GOT3 (cell line): ENCODE results near the gene ZCCHC2.

Experiments used
- DNase-seq: peaks from one replicate; lab custom pipeline; 2025; ENCODE audit warnings: mixed read lengths; lab: John Stamatoyannopoulos, UW

ZCCHC2 gene

GRCh38 chr18:62510789-62511188, 12.0 kb upstream of the ZCCHC2 start:
- no peak for DNase-seq

- DNase-seq = no peak
Observed at GRCh38 chr18:62512532-62512931, 10.3 kb upstream of the ZCCHC2 start.

- DNase-seq = no peak
Observed at GRCh38 chr18:62512996-62513395, 9.8 kb upstream of the ZCCHC2 start.

GRCh38 chr18:62514570-62514969, 8.3 kb upstream of the ZCCHC2 start:
- no peak for DNase-seq

GRCh38 chr18:62516242-62516641, 6.6 kb upstream of the ZCCHC2 start:
- DNase-seq = no peak

- DNase-seq = no peak
Observed at GRCh38 chr18:62518460-62519375, 4.1 kb upstream of the ZCCHC2 start.

- no peak for DNase-seq
Observed at GRCh38 chr18:62519684-62520083, 3.1 kb upstream of the ZCCHC2 start.

GRCh38 chr18:62521082-62521481, 1.7 kb upstream of the ZCCHC2 start:
- no peak for DNase-seq

GRCh38 chr18:62521593-62521992, 1.2 kb upstream of the ZCCHC2 start:
- DNase-seq = no peak

- no peak for DNase-seq
Observed at GRCh38 chr18:62522178-62522503, 684 bp upstream of the ZCCHC2 start.

- no peak for DNase-seq
Observed at GRCh38 chr18:62523255-62523588, 397 bp downstream of the ZCCHC2 start.

GRCh38 chr18:62523631-62524439, 1.0 kb downstream of the ZCCHC2 start:
- DNase-seq = no peak

GRCh38 chr18:62524440-62525200, 1.8 kb downstream of the ZCCHC2 start:
- no peak for DNase-seq

- DNase-seq = no peak
Observed at GRCh38 chr18:62525608-62526007, 2.8 kb downstream of the ZCCHC2 start.

- DNase-seq = no peak
Observed at GRCh38 chr18:62526098-62527025, 3.5 kb downstream of the ZCCHC2 start.

GRCh38 chr18:62529597-62529996, 6.8 kb downstream of the ZCCHC2 start:
- DNase-seq = no peak

GRCh38 chr18:62531078-62531477, 8.3 kb downstream of the ZCCHC2 start:
- no peak for DNase-seq

- no peak for DNase-seq
Observed at GRCh38 chr18:62531931-62532330, 9.1 kb downstream of the ZCCHC2 start.

GRCh38 chr18:62536005-62536404, 13.2 kb downstream of the ZCCHC2 start:
- no peak for DNase-seq

GRCh38 chr18:62537042-62537894, 14.4 kb downstream of the ZCCHC2 start:
- no peak for DNase-seq
